KOPT-K1 (cell line): Measurements from ENCODE around the gene TBC1D26.
"Not testable (repeated sequence)": the region's sequence is repeated elsewhere in the genome, so short reads cannot be mapped to it uniquely, and the experiment has no call there.

ENCODE experiments used
- H3K27ac ChIP-seq: fragments of 200-600 bp; sonication (generic); 2 replicates; pipeline ENCODE4 v1.5.1; 2016; ENCODE audit warnings: antibody characterized with exemption, mild to moderate bottlenecking, low read depth, low read length; ENCODE audit not compliant: poor library complexity, severe bottlenecking
- H3K36me3 ChIP-seq: fragments of 200-600 bp; sonication (generic); 2 replicates; pipeline ENCODE4 v1.5.1; 2017; ENCODE audit warnings: antibody characterized with exemption, mild to moderate bottlenecking, low read length, moderate library complexity; ENCODE audit not compliant: insufficient read depth
- H3K9me3 ChIP-seq: fragments of 200-600 bp; sonication (generic); 2 replicates; pipeline ENCODE4 v1.5.1; 2017; ENCODE audit warnings: antibody characterized with exemption, low read length, mild to moderate bottlenecking; ENCODE audit not compliant: insufficient read depth, poor library complexity, severe bottlenecking

The TBC1D26 gene

DNA sequence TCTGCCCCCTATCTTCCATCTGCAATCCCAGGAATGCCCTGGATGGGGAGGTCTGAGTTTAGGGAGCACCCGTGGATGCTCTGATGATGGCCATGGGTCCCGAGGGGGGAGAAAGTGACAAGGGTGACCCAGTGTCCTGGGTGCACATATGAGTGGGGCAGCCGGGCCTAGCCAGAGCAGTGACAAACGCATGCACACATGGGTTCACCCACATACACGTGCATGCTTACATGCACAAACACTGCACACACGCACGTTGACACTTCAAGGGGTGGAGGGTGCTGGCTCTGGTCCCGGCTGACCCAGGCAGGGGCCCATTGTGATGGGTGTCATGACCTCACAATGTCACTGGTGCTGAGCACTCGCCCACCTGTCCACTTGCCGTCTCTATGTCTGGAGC lies at the start of gene TBC1D26:
Gene TBC1D26, plus strand, starts transcription at position 384 of the 400 bp plus-strand sequence. CDS start 3,066 bp downstream, outside the sequence.
- H3K9me3 ChIP-seq, H3K36me3 ChIP-seq, H3K27ac ChIP-seq: not testable (repeated sequence)

DNA sequence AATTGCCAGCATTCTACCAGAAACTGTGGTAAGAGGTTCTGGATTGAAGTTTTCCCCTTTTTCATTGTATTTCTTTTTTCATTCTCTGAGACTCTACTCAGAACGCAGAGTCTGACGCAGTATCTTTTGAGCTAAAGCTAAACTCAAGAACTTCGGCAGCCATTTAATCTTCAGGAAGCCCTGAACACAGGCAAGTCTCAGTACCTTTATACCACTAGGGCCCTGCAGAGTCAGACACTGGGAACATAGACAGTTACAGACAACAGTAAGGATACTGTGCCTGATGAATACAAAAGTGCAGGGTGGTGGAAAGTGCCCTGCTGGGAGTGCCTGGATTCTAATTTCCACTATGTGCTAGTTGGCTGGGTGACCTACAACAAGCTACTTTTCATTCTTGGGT lies 48.9 kb upstream of the TBC1D26 start:
- not testable (repeated sequence) for H3K36me3 ChIP-seq, H3K27ac ChIP-seq, H3K9me3 ChIP-seq

DNA sequence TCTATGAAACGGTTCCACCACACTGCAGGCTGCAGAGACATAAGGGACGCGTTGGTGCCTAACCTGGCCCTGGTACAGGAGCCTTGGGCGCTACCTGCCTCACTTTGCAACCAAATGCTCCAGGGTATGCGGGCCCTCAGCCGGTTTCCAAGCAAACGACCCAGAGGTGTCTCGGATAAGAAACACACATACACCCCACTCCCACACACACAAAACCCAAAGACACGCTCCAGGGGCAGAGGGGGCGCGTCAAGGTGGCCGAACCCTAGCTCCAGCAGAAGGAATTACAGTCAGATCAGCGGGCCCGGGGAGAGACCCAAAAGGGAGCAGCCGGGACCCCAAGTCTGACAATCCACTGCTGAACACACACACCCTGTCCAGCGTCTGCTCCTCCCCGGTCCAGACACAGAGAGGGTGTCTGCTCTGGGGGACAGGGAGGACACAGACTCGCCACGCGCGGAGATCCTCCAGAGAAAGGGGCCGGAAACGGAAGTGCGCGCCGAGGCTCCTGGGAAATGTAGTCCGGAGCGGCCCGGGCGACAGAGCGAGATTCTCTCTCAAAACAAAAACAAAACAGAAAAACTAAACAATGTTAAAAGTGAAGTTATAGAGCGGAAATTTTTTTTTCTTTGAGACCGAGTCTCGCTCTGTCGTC lies 48.1 kb upstream of the TBC1D26 start, which contains the start of gene TRIM16:
Gene TRIM16, minus strand, starts transcription at position 488 of the 655 bp plus-strand sequence. CDS start 32,702 bp downstream, outside the sequence.
- not testable (repeated sequence) for H3K36me3 ChIP-seq, H3K9me3 ChIP-seq
- peak within 1 kb of the TSS; percentile 67 for H3K27ac ChIP-seq

DNA sequence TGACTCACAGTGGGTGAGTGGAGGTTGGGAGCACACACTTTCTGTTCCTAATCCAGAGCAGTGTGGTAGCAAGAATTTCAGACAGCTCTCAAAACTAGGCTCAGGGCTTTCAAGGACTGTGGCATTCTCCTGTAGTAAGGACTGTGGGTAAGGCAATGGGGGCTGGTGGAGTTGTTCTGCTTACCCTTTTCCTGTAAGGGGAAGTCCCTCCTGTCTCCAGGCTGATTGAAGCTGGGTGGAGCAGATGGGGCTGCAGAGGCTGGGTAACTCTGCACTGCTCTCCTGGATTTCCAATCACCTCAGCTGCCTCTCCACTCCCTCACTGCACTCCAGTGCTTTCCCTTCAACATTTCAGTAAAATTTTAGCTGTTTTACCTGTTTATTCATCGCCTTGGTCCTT lies 44.6 kb upstream of the TBC1D26 start:
- H3K27ac ChIP-seq, H3K9me3 ChIP-seq, H3K36me3 ChIP-seq: not testable (repeated sequence)

DNA sequence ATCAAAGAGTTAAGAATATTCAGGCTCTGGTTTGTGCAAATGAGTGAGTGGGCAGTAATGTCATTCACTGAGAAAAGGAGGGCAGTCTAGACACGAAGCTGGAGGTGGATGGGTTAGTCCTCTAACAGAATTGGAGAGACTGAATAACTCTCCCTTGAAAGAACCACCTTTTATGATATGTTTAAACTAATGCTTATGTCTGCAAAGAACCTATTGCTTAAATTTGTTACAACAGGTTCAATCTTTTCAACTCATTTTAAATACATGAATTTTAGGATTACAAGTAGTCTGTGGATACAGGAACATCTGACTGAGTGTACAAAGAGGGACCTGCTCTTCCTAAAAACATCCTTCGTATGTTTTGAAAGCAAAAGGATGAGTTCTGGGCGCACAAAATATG lies 33.1 kb upstream of the TBC1D26 start:
- Histone ChIP-seq H3K36me3 (peaks cover 17% of the 10 kb centered on the region; the same call in 1 of the 2 replicates), H3K27ac (peak overlapping the region; percentile 69), H3K9me3 (peaks cover 10% of the 10 kb centered on the region)

DNA sequence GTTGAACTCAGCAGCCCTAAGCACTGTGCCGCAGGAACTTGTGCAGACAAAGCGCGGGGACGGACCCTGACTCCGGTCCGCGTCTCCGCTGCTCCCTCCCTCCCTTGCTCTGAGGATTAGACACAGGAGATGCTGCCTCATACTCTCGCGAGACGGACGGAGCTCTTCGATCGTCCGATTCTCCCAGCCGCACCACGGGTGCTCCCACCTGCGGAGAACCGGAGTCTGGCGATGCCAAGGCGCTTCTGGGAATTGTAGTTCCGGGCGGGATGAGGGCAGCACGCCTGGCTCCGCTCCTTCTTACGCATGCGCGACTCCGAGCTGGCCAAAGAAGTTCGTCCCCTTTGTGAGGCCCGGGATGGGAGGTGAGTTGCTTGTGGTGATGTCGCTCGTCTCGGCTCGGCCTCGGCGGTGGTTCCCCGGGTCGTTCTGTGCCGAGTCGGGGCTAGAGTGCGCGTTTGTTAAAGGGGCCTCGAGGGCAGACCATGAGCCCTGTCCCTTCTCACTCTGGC lies 32.6 kb upstream of the TBC1D26 start, which contains the start of gene ZNF286A:
Gene ZNF286A, plus strand, starts transcription at position 340 of the 512 bp plus-strand sequence. CDS start 578 bp downstream, outside the sequence.
- Histone ChIP-seq H3K36me3 (peaks cover 21% of the 10 kb centered on the region; the same call in 1 of the 2 replicates), H3K9me3 (peaks cover 15% of the 10 kb centered on the region), H3K27ac (peak within 1 kb of the TSS; percentile 69)

DNA sequence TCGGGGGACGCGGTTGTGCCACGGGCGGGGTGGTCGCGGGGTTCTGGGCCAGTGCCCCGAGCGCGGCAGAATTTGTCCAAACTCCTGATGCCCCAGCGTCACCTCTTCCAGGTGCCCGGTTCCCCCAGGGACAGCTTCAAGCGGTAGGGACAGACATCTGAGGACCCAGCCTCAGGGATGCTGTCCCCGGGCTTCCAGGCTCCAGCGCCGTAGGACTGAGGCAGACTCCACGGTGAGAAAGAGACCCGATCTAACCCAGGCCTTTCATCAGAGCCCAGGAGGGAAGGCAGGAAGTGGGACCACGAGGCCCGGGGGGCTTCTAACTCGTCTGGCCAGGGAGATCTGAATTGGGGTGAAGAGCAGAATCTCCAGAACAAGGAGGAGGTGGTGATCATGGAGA lies 32.1 kb upstream of the TBC1D26 start:
- H3K36me3 ChIP-seq: peaks cover 26% of the 10 kb centered on the region
- peak overlapping the region; percentile 69 for H3K27ac ChIP-seq
- peaks cover 19% of the 10 kb centered on the region for H3K9me3 ChIP-seq

DNA sequence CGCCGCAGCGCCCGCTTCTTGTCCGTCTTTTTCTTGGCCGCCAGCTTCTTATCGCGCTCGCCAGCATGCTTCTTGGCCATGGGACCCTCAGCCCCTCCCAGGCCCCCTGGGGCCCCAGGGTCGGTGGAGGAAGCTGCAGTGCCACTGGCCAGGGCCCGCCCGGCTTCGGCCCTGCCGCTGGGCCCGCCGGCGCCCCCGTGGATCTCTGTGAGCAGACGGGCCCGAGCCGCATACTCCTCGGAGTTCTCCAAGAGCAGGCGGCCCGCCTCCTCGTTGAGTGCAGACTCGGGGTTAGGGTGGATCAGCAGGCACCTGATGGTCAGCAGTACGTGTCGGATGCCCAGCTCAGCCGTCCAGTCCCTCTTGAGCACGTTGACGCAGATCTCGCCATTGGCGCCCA lies 27.8 kb upstream of the TBC1D26 start:
- Histone ChIP-seq H3K36me3 (peaks cover 66% of the 10 kb centered on the region), H3K9me3 (peaks cover 60% of the 10 kb centered on the region)
- not testable (repeated sequence) for H3K27ac ChIP-seq

DNA sequence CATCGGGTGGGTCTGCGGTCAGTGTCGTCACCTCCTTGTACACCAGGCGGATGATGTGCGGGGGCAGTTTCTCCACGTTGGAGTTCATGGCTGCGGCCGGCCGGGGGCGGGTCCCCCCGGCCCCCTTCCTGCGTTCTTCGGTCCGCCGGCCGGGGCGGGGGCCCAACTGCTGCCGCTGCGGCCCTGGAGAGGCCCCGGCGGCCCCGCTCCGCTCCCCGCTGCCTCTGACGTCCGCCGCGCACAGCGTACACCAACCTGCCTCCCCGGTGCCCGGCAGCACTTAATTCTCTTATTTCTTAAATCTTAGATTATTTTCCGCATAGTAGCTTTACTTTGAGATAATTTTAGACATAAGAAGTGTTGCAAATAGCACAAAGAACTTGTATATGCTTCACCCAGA lies 27.3 kb upstream of the TBC1D26 start:
- H3K36me3 ChIP-seq: peaks cover 66% of the 10 kb centered on the region
- H3K27ac ChIP-seq: not testable (repeated sequence)
- peaks cover 60% of the 10 kb centered on the region for H3K9me3 ChIP-seq

DNA sequence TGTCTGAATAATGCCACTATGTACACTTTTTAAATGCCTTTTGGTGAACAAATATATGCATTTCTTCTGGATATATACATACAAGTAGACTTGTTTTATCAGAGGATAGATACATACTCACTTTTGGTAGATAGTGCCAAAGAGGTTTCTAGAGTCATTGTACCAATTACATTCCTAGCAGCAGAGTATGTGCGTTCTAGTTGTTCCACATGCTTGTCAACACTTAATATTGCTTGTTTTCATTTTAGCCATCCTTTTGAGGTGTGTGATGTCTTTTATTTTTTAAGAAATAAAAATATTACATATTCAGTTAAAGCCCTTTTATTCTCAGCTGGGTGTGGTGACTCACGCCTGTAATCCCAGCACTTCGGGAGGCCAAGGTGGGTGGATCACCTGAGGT lies 23.2 kb upstream of the TBC1D26 start:
- H3K27ac ChIP-seq: not testable (repeated sequence)
- H3K9me3 ChIP-seq: peaks cover 84% of the 10 kb centered on the region
- peaks cover 68% of the 10 kb centered on the region for H3K36me3 ChIP-seq

DNA sequence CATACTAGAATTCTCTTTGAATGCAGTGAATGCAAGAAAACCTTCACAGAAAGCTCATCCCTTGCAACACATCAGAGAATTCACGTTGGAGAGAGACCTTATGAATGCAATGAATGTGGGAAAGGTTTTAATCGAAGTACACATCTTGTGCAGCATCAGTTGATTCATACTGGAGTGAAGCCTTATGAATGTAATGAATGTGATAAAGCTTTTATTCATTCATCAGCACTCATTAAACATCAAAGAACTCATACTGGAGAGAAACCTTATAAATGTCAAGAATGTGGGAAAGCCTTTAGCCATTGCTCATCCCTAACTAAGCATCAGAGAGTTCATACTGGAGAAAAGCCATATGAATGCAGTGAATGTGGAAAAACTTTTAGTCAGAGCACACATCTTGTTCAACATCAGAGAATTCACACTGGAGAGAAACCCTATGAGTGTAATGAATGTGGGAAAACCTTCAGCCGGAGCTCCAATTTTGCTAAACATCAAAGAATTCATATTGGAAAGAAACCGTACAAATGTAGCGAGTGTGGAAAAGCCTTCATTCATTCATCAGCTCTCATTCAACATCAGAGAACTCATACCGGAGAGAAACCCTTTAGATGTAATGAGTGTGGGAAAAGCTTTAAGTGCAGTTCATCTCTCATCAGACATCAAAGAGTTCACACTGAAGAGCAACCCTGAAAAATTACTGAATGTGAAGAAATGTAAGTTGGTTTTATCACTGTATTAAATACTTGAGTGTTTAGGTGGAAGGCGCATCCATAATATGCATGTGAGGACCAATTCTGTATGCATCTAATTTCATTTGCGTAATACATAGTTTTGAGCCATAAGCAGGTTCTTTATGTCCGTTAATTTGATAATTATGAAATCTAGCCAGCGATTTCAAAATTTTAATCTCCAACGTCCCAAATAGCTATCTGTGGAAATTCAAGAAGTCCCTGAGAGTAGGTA lies 15.2 kb upstream of the TBC1D26 start:
- Histone ChIP-seq H3K9me3 (peaks cover 73% of the 10 kb centered on the region), H3K36me3 (peaks cover 28% of the 10 kb centered on the region)
- H3K27ac ChIP-seq: not testable (repeated sequence)

DNA sequence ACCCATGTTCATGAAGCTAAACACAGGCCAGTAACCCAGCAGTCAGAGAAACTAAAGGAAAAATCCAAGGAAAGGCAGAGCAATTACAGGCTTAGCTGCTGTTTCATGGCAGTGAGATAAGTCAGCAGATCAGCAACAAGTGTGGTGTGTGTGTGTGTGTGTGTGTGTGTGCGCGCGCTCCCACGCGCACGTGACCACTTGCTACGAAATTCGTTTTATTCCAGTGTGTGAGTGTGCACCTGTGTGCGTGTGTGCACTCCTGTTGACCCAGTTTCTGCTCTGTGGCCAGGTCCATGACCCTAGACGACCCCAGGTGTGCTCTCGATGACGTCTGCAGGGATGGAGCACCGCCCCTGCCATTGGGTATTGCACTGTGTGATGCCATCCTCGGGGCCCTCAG lies 1.5 kb upstream of the TBC1D26 start:
- H3K36me3 ChIP-seq, H3K9me3 ChIP-seq, H3K27ac ChIP-seq: not testable (repeated sequence)

DNA sequence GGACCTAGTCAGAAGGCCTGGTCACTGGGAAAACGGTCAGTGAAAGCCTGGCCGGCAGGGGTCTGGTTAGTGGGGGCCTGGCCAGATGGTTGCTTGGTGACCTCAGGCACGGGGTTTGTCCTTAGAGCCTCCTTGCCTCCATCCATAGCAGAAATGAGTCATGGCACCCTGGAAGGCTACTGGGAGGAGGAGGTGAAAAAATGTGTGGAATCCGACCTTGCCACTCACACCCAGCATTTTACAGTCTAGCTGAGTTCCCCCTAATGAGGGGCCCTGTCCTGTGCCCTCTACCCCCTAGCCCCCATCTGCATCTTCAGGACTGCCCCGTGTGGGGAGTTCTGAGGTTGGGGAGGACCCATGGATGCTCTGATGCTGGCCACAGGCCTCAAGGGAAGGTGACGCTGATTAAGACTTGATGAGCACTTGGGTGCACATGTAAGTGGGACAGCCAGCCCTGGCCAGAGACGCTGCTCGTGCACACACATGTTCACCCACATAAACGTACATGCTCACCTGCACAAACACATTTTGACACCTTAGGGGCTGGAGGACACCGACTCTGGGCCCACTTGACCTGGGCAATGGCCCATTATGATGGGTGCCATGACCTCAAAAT lies 1.2 kb downstream of the TBC1D26 start:
- not testable (repeated sequence) for H3K36me3 ChIP-seq, H3K27ac ChIP-seq, H3K9me3 ChIP-seq

DNA sequence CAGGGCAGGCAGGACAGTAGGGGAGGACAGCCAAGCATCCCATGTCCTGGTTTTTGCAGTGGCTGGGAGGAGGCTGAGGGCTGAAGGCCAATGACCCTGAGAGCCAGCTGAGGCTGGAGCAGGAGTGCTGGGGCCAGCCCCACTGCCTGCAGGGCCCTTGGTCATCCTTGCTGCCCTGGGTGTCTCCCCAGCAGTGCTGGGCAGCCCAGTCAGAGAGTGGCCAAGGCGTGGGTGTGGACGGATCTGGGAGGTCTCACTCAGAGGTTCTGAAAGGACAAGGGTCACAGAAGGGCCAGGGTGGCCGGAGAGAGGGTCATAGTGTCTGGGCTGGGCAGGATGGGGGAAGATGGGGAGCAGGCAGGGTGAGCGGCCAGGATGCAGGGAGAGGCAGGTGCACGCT lies 4.5 kb downstream of the TBC1D26 start:
- not testable (repeated sequence) for H3K27ac ChIP-seq, H3K9me3 ChIP-seq, H3K36me3 ChIP-seq

DNA sequence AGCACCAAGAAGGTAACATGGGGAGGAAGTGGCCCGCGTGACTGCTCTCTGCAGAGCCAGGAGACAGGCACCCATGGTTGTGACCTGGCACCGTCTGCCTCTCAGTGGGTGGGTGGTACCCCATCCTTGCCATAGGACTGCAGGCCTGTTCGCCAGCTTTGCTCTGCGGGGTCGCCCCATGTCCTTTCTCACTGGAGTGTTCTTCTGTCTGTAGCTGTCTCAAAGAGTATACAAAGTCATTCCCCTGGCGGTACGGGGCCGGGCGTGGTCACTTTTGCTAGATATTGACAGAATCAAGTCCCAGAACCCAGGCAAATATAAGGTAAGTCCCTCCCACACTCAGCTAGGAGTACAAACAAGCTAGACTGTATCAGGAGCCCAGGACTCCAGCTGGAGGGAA lies 6.0 kb downstream of the TBC1D26 start:
- no peaks in the 10 kb centered on the region for H3K36me3 ChIP-seq
- H3K9me3 ChIP-seq: no peaks in the 10 kb centered on the region
- H3K27ac ChIP-seq: no peak overlapping the region
